ENCODE data around the gene PPFIA4. TPM values are rescaled to one million over a fixed set of nuclear protein-coding genes. Genes with fewer than 3 reads are reported as not detected.

PPFIA4 gene
- polyA plus RNA-seq, 4 donors = 0.27 to 1.2 (median 0.54) TPM; not detected in 1

DNA sequence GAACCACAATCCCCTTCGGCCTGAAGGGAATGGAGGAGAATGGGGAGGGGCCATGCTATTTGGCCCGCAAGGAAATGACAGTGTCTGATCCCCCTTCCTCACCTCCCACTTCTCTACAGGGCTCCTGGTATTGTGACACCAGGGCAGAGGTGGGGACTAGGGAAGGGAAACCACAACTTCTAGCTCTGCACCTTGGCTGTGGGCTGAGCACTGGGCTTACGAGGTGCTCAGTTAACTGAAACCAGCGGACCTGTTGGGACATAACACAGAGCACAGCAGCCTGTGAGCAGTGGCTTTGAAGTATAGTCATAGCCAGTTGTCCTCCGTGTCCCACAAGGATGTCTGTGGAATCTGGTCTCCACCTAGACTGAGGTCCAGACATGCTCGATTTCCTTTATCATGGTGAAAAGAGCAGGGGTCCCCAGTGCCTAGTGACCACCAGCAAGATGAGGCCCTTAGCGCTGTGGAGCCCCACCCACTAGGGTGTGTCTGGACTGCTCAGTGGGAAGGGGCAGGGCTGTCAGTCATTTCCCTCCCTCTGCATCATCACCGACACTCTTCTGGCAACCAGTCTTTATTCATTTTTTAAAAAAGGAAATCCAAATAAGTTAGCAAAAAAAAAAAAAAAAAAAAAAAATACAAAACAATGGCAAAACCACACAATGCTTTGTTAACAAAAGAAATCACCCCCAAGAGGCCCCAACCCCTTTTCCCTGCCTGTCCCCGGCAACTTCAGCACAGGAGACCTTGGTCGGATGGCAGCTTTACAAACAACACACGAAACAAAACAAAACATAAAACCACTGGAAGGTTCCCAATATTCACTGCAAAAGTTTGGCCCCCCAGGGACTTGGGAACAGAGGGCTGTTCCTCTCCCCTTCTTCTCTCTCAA lies 56.5 kb downstream of the PPFIA4 start:
- no peak overlapping the region for H3K4me3 ChIP-seq (ENCODE audit: low read depth in 1 of 3, low read length in 3 of 3)
- H3K27me3 ChIP-seq (ENCODE audit: control insufficient read depth in 3 of 3, insufficient read depth in 3 of 3, low read length in 3 of 3) = peaks cover 0 to 35% (median 0%) of the 10 kb centered on the region in 3 donors
- 52 to 63% (median 62%) methylated on average over 11 of the region's 11 CpGs for WGBS, 3 donors
- no peaks in the 10 kb centered on the region for H3K9me3 ChIP-seq (ENCODE audit: control insufficient read depth in 2 of 2, insufficient read depth in 1 of 2, low read depth in 1 of 2, low read length in 1 of 2)
- DNase-seq = no peak
- H3K4me1 ChIP-seq (ENCODE audit: control insufficient read depth in 3 of 3, insufficient read depth in 2 of 3, low read depth in 1 of 3, low read length in 2 of 3) = no peaks in the 10 kb centered on the region
- FAIRE-seq = no peak
- no peaks in the 10 kb centered on the region for H3K36me3 ChIP-seq (ENCODE audit: control insufficient read depth in 3 of 3, insufficient read depth in 2 of 3, low read depth in 1 of 3, low read length in 3 of 3)
- H3K27ac ChIP-seq (ENCODE audit: low read depth in 1 of 3, low read length in 2 of 3) = no peak overlapping the region

DNA sequence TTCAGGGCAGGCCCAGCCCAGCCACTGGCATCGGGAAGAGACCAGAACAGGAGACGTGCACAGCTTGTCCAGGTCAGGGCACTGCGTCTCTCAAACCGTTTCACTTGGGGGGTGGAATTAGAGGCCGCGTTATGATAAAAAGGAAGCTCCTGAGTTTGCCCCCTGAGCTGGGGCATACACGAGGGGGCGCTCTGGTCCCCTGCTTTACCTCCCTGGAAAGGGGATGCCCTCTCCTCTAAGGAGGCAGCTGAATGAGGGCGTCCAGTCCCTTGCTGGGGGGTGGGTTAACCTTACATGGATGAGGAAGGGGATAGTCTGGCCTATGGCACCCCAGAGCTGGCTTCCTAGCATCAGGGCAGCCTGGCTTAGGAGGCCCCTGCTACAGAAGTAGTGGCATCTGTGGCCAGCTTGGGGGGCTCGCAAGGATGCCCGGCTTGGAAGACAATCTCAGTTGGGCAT lies 57.2 kb downstream of the PPFIA4 start:
- 80 to 87% (median 81%) methylated on average over 11 of the region's 11 CpGs for WGBS, 3 donors
- no peak overlapping the region for H3K27ac ChIP-seq (ENCODE audit: low read depth in 1 of 3, low read length in 2 of 3)
- no peaks in the 10 kb centered on the region for H3K9me3 ChIP-seq (ENCODE audit: control insufficient read depth in 2 of 2, insufficient read depth in 1 of 2, low read depth in 1 of 2, low read length in 1 of 2)
- peaks cover 0 to 32% (median 0%) of the 10 kb centered on the region in 3 donors for H3K27me3 ChIP-seq (ENCODE audit: control insufficient read depth in 3 of 3, insufficient read depth in 3 of 3, low read length in 3 of 3)
- FAIRE-seq (no peak), DNase-seq (no peak)
- no peaks in the 10 kb centered on the region for H3K36me3 ChIP-seq (ENCODE audit: control insufficient read depth in 3 of 3, insufficient read depth in 2 of 3, low read depth in 1 of 3, low read length in 3 of 3)
- no peaks in the 10 kb centered on the region for H3K4me1 ChIP-seq (ENCODE audit: control insufficient read depth in 3 of 3, insufficient read depth in 2 of 3, low read depth in 1 of 3, low read length in 2 of 3)
- H3K4me3 ChIP-seq (ENCODE audit: low read depth in 1 of 3, low read length in 3 of 3) = no peak overlapping the region

DNA sequence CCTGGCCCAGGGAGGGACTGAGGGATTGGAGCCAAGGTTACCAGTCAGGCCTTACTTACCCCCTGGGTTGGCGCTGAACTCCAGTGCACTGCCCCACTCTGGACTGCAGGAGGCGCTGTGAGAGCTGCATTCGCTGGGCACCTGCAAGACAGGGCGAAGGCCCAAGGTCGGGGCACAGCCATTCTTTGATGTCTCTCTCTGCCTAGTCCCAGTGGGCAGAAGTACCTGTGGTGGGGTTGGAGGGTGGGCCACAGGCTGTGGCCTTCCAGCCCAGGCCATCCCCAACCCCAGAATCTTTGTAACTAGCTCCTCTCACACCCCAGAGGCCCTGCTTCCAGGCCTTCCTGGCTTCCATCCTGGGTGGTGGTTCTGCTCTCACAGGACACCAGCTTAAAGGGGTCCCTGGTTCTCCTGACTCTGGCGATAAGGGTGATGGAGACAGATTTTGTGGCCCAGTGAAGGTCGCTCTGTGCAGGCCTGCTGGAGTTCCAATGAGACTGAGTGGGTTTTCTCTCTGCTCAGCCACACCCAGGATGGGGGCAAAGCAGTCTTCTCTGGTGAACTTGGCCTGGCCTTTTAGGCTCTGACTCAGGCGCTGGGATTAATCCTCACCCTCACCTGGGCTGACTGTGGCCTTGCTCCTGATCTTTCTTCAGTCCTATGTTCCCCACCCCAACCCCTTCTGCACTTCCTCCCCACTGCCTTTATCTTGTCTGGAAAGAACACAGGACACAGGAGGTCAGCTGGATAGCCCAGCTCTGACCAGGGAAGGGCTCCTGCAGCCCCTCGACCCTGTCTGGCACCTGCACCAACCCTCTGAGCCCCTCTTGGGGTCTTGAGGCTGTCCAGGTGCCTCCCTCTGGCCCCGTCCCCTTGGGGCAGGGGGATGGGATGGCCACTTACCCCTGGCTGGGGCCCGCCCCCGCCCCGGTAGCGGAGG lies 58.6 kb downstream of the PPFIA4 start:
- DNase-seq = peak in 1 of 2 donors; percentile 11
- FAIRE-seq = no peak
- H3K9me3 ChIP-seq (ENCODE audit: control insufficient read depth in 2 of 2, insufficient read depth in 1 of 2, low read depth in 1 of 2, low read length in 1 of 2) = no peaks in the 10 kb centered on the region
- 77 to 86% (median 79%) methylated on average over 14 of the region's 14 CpGs for WGBS, 3 donors
- no peak overlapping the region for H3K27ac ChIP-seq (ENCODE audit: low read depth in 1 of 3, low read length in 2 of 3)
- peaks cover 0 to 36% (median 2%) of the 10 kb centered on the region in 3 donors for H3K27me3 ChIP-seq (ENCODE audit: control insufficient read depth in 3 of 3, insufficient read depth in 3 of 3, low read length in 3 of 3)
- no peak overlapping the region for H3K4me3 ChIP-seq (ENCODE audit: low read depth in 1 of 3, low read length in 3 of 3)
- H3K36me3 ChIP-seq (ENCODE audit: control insufficient read depth in 3 of 3, insufficient read depth in 2 of 3, low read depth in 1 of 3, low read length in 3 of 3) = no peaks in the 10 kb centered on the region
- no peaks in the 10 kb centered on the region for H3K4me1 ChIP-seq (ENCODE audit: control insufficient read depth in 3 of 3, insufficient read depth in 2 of 3, low read depth in 1 of 3, low read length in 2 of 3)

DNA sequence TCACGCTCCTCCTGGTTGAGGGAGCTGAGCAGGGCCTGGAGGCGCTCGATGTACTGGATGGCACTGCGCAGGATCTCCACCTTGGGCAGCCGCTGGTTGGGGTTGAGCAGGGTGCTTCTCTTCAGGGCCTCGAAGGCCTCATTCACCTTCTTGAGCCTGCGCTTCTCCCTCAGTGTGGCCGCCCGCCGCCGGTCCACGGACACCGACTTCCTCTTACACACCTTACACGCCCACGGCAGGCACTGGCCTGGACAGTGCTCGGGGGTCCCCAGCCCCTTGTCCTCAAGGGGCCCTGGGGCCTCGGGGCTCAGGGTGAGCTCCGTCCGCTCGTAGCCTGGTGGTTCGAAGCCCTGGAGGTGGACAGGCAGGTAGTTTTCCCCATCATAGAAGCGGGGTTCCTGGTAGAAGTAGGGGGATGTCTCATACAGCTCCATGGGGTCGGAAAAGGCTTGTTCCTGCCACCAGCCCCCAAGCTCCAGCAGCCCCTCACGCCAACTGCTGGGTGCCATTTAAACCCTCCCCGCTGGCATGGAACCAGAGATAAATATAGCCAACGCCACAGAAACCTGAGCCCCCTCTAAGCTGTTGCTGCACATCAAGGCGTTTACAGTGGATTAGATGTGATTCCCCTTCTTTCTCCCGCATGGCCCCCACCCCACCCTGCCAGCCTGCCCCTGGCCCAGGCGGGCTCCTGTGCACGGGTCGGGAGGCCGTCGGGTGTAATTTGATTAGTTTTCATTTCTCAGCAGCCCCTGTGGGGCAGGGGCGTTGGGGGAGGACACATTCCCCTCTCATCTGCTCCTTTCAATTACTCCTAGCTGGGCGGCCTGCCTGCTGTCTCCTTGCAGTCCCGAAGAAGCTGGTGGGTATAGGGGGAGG lies 59.5 kb downstream of the PPFIA4 start, which contains the start of gene MYOG:
Gene MYOG (minus strand): TSS at position 485 of the 879 bp plus-strand sequence. CDS start 51 bp downstream, at position 434.
- H3K9me3 ChIP-seq (ENCODE audit: control insufficient read depth in 2 of 2, insufficient read depth in 1 of 2, low read depth in 1 of 2, low read length in 1 of 2) = no peaks in the 10 kb centered on the region
- H3K27me3 ChIP-seq (ENCODE audit: control insufficient read depth in 3 of 3, insufficient read depth in 3 of 3, low read length in 3 of 3) = peaks cover 0 to 33% (median 2%) of the 10 kb centered on the region in 3 donors
- no peak within 1 kb of the TSS for H3K4me3 ChIP-seq (ENCODE audit: low read depth in 1 of 3, low read length in 3 of 3)
- FAIRE-seq (no peak), DNase-seq (no peak)
- whole genome bisulfite sequencing, 3 donors = 84 to 88% (median 87%) methylated on average over 36 of the region's 36 CpGs
- H3K36me3 ChIP-seq (ENCODE audit: control insufficient read depth in 3 of 3, insufficient read depth in 2 of 3, low read depth in 1 of 3, low read length in 3 of 3) = no peaks in the 10 kb centered on the region
- H3K4me1 ChIP-seq (ENCODE audit: control insufficient read depth in 3 of 3, insufficient read depth in 2 of 3, low read depth in 1 of 3, low read length in 2 of 3) = no peaks in the 10 kb centered on the region
- H3K27ac ChIP-seq (ENCODE audit: low read depth in 1 of 3, low read length in 2 of 3) = no peak within 1 kb of the TSS

DNA sequence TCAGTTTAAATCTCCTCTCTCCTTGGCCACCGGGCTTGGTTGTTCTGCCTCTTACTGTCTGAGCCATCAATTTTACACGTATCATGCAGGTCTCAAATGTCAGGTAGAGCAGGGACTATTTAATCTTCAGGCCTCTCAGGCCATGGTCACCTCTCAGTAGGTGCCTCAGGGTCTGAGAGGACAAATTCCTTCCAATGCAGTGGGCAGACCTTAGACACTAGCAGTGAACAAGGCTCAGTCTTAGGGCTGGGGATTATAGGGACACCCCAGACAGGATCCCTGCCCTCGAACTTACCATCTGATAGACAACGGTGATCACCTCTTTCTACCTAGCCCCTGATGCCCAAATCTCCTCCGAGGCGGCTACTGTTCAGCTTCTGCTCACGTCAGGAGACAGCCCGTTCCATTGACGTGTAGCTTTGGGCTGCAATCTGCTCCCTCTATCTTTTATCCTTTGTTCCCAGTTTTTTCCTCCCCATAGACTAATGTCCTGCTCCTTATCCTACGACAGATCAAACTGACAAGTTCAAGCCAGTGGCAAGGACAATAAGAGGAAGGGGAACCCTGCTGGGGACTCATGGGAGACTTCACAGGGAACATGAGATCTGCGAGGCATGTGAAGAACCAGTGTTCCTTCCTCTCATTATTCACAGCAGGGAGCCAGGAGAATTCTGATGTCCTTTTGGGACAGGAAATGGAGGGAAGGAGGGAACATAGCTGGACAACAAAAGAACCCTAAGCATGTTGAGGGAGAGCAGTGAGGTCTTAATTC lies 60.9 kb downstream of the PPFIA4 start:
- no peak overlapping the region for H3K4me3 ChIP-seq (ENCODE audit: low read depth in 1 of 3, low read length in 3 of 3)
- DNase-seq (no peak), FAIRE-seq (no peak)
- H3K36me3 ChIP-seq (ENCODE audit: control insufficient read depth in 3 of 3, insufficient read depth in 2 of 3, low read depth in 1 of 3, low read length in 3 of 3) = no peaks in the 10 kb centered on the region
- no peaks in the 10 kb centered on the region for H3K9me3 ChIP-seq (ENCODE audit: control insufficient read depth in 2 of 2, insufficient read depth in 1 of 2, low read depth in 1 of 2, low read length in 1 of 2)
- 80 to 84% (median 83%) methylated on average over 11 of the region's 11 CpGs for WGBS, 3 donors
- H3K27ac ChIP-seq (ENCODE audit: low read depth in 1 of 3, low read length in 2 of 3) = no peak overlapping the region
- H3K4me1 ChIP-seq (ENCODE audit: control insufficient read depth in 3 of 3, insufficient read depth in 2 of 3, low read depth in 1 of 3, low read length in 2 of 3) = no peaks in the 10 kb centered on the region
- H3K27me3 ChIP-seq (ENCODE audit: control insufficient read depth in 3 of 3, insufficient read depth in 3 of 3, low read length in 3 of 3) = peaks cover 0 to 29% (median 4%) of the 10 kb centered on the region in 3 donors

DNA sequence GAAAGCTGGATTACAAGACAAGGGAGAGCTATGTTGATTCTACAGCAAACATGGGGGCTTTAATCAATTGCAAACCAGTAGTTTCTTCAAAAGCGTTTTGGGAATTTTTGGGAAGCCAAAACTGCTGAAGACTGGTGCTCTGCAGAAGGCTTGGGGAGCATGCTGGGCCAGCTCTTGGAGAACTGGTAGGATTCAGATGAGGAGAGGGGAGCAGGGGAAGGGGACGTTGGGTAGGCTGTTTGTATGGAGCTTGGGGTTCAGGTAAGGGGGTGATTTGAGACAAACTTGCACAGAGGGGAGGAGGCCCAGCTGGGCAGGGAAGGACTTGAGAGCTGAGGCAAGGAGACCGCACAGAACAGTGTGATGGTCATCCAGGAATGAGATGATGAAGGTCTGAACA lies 62.1 kb downstream of the PPFIA4 start:
- H3K9me3 ChIP-seq (ENCODE audit: control insufficient read depth in 2 of 2, insufficient read depth in 1 of 2, low read depth in 1 of 2, low read length in 1 of 2) = no peaks in the 10 kb centered on the region
- H3K27ac ChIP-seq (ENCODE audit: low read depth in 1 of 3, low read length in 2 of 3) = no peak overlapping the region
- no peaks in the 10 kb centered on the region for H3K36me3 ChIP-seq (ENCODE audit: control insufficient read depth in 3 of 3, insufficient read depth in 2 of 3, low read depth in 1 of 3, low read length in 3 of 3)
- WGBS, 3 donors = 84 to 86% (median 85%) methylated on average over 3 of the region's 3 CpGs
- no peaks in the 10 kb centered on the region for H3K4me1 ChIP-seq (ENCODE audit: control insufficient read depth in 3 of 3, insufficient read depth in 2 of 3, low read depth in 1 of 3, low read length in 2 of 3)
- no peak overlapping the region for H3K4me3 ChIP-seq (ENCODE audit: low read depth in 1 of 3, low read length in 3 of 3)
- peaks cover 0 to 20% (median 7%) of the 10 kb centered on the region in 3 donors for H3K27me3 ChIP-seq (ENCODE audit: control insufficient read depth in 3 of 3, insufficient read depth in 3 of 3, low read length in 3 of 3)
- DNase-seq (no peak), FAIRE-seq (no peak)

DNA sequence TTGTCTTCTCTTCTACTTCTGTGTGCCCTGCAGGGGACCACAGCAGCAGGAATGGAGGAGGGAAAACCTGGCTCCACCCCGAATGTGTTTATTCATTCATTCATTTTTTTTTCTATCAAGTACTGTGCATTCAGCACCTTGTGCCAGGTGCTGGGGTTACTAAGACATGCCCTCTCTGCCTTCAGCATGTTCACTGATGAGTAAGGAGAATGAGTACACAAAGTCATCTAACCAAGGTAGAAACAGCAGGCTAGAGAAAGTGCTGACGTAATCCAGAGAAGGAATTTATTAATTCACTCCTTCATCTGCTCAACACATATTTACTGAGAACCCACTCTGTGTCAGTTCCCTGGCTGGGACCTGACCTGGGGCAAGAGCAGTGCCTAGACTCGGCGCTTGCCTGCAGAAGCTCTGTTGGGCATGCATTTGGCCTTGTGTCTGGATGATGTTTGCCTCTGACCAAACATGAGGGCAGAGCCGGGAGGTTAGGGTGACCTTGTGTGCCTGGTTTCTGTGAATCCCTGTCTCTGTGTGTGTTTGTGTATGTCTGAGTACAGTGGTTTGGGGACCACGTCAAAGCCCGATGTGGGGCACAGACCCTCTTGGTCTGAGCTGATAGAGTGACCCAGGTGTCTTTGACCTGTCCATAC lies 62.8 kb downstream of the PPFIA4 start:
- Histone ChIP-seq H3K9me3 (ENCODE audit: control insufficient read depth in 2 of 2, insufficient read depth in 1 of 2, low read depth in 1 of 2, low read length in 1 of 2) (no peaks in the 10 kb centered on the region), H3K4me1 (ENCODE audit: control insufficient read depth in 3 of 3, insufficient read depth in 2 of 3, low read depth in 1 of 3, low read length in 2 of 3) (no peaks in the 10 kb centered on the region), H3K27me3 (ENCODE audit: control insufficient read depth in 3 of 3, insufficient read depth in 3 of 3, low read length in 3 of 3) (peaks cover 0 to 19% (median 7%) of the 10 kb centered on the region in 3 donors), H3K4me3 (ENCODE audit: low read depth in 1 of 3, low read length in 3 of 3) (no peak overlapping the region), H3K27ac (ENCODE audit: low read depth in 1 of 3, low read length in 2 of 3) (no peak overlapping the region), H3K36me3 (ENCODE audit: control insufficient read depth in 3 of 3, insufficient read depth in 2 of 3, low read depth in 1 of 3, low read length in 3 of 3) (no peaks in the 10 kb centered on the region)
- WGBS, 3 donors = 69 to 79% (median 71%) methylated on average over 7 of the region's 7 CpGs
- no peak for DNase-seq
- FAIRE-seq = no peak
